Neural cell (in vitro differentiated cells): Measurements from ENCODE around the gene HMGCS2. TPM values are rescaled to one million over a fixed set of nuclear protein-coding genes. Genes with fewer than 3 reads are reported as not detected.

Experiments
- H2AFZ ChIP-seq: fragments of 200-600, 300-800 bp; sonication (generic), shearing (Covaris generic); 2 replicates; pipeline ENCODE4 v1.6.0; 2014; ENCODE audit warnings: low read depth, mild to moderate bottlenecking, antibody characterized with exemption, low read length, moderate library complexity
- H3F3A ChIP-seq: fragments of 200-600 bp; shearing (Covaris generic); 2 replicates; pipeline ENCODE4 v1.6.1; 2016; ENCODE audit warnings: mild to moderate bottlenecking, moderate library complexity, mixed read lengths, antibody characterized with exemption, low read length; ENCODE audit not compliant: insufficient read depth, poor library complexity, severe bottlenecking
- H3K27ac ChIP-seq: fragments of 200-600, 300-800 bp; sonication (generic), shearing (Covaris generic); 2 replicates; pipeline ENCODE4 v1.5.1; 2014; ENCODE audit warnings: mild to moderate bottlenecking, low read length, moderate library complexity
- H3K27me3 ChIP-seq: fragments of 300-800, 200-600 bp; sonication (generic), shearing (Covaris generic); 2 replicates; pipeline ENCODE4 v1.6.0; 2014; ENCODE audit warnings: mild to moderate bottlenecking, low read depth, low read length, moderate library complexity; ENCODE audit not compliant: insufficient read depth
- H3K36me3 ChIP-seq: fragments of 300-800, 200-600 bp; sonication (generic), shearing (Covaris generic); 2 replicates; pipeline ENCODE4 v1.5.1; 2014; ENCODE audit warnings: mild to moderate bottlenecking, antibody characterized with exemption, low read length, moderate library complexity; ENCODE audit not compliant: insufficient read depth
- H3K4me2 ChIP-seq: fragments of 300-800, 200-600 bp; sonication (generic), shearing (Covaris generic); 2 replicates; pipeline ENCODE4 v1.6.0; 2014; ENCODE audit warnings: mild to moderate bottlenecking, low read length
- H3K4me3 ChIP-seq: fragments of 300-800, 200-600 bp; sonication (generic), shearing (Covaris generic); 2 replicates; pipeline ENCODE4 v1.5.1; 2014; ENCODE audit warnings: mild to moderate bottlenecking, low read length, moderate library complexity
- H3K79me2 ChIP-seq: fragments of 200-600 bp; shearing (Covaris generic); replicated peaks from 2 replicates; pipeline ENCODE4 v1.6.0; 2014; ENCODE audit warnings: mild to moderate bottlenecking, low read length, moderate library complexity; ENCODE audit not compliant: insufficient read depth
- H3K9ac ChIP-seq: fragments of 300-800, 200-600 bp; sonication (generic), shearing (Covaris generic); 2 replicates; pipeline ENCODE4 v1.6.1; 2016; ENCODE audit warnings: mild to moderate bottlenecking, low read length, mixed read lengths
- H3K9me2 ChIP-seq: fragments of 200-600 bp; shearing (Covaris generic); 2 replicates; pipeline ENCODE4 v1.6.1; 2016; ENCODE audit warnings: mild to moderate bottlenecking, low read length, mixed read lengths; ENCODE audit not compliant: insufficient read depth
- H3K9me3 ChIP-seq: fragments of 200-600, 300-800 bp; sonication (generic), shearing (Covaris generic); 2 replicates; pipeline ENCODE4 v1.6.1; 2016; ENCODE audit warnings: mild to moderate bottlenecking, mixed run types, low read length, moderate library complexity, mixed read lengths
- H4K20me1 ChIP-seq: fragments of 200-600 bp; shearing (Covaris generic); 2 replicates; pipeline ENCODE4 v1.6.1; 2016; ENCODE audit warnings: mild to moderate bottlenecking, mixed run types; ENCODE audit not compliant: insufficient read depth
- EP300 ChIP-seq: fragments of 450-650 bp; conservative IDR thresholded peaks from 2 replicates; pipeline ENCODE4 v1.6.1; 2014; ENCODE audit warnings: antibody characterized with exemption, mild to moderate bottlenecking, moderate library complexity; ENCODE audit not compliant: poor library complexity, severe bottlenecking
- EZH2 ChIP-seq: fragments of 200-600, 300-800 bp; shearing (Covaris generic), sonication (generic); IDR thresholded peaks from 2 replicates; pipeline ENCODE4 v1.6.1; 2014; ENCODE audit warnings: antibody characterized with exemption, low read length, borderline replicate concordance, mild to moderate bottlenecking; ENCODE audit not compliant: insufficient read depth, poor library complexity, severe bottlenecking
- MXI1 ChIP-seq: fragments of 450-650 bp; conservative IDR thresholded peaks from 2 replicates; pipeline ENCODE4 v1.6.1; 2014; ENCODE audit warnings: antibody characterized with exemption, mild to moderate bottlenecking; ENCODE audit not compliant: poor library complexity, severe bottlenecking
- POLR2AphosphoS5 ChIP-seq: IDR thresholded peaks from 2 replicates; pipeline ENCODE4 v1.6.1; 2012
- RAD21 ChIP-seq: fragments of 450-650 bp; conservative IDR thresholded peaks from 2 replicates; pipeline ENCODE4 v1.6.1; 2014; ENCODE audit warnings: antibody characterized with exemption, mild to moderate bottlenecking, moderate library complexity
- SMC3 ChIP-seq: fragments of 450-650 bp; conservative IDR thresholded peaks from 2 replicates; pipeline ENCODE4 v1.6.1; 2014; ENCODE audit warnings: antibody characterized with exemption, mild to moderate bottlenecking, moderate library complexity; ENCODE audit not compliant: poor library complexity
- TAF1 ChIP-seq: IDR thresholded peaks from 2 replicates; pipeline ENCODE4 v1.6.1; 2012; ENCODE audit warnings: low read depth
- polyA plus RNA-seq: library from polyadenylated mRNA; depleted of rRNA; stranded (reverse); fragments of >200 nt; gene quantifications from 2 replicates; pipeline ENCODE4 v1.2.3, GENCODE V29; 2014
- TF ChIP-seq, protein P1 (sequence below): fragments of 450-650 bp; IDR thresholded peaks from 2 replicates; pipeline ENCODE4 v1.5.1; 2014; ENCODE audit warnings: antibody characterized with exemption, mild to moderate bottlenecking, moderate library complexity; ENCODE audit not compliant: poor library complexity, severe bottlenecking

HMGCS2 gene
- polyA plus RNA-seq, 1 donor from 2014 or later: not detected

DNA sequence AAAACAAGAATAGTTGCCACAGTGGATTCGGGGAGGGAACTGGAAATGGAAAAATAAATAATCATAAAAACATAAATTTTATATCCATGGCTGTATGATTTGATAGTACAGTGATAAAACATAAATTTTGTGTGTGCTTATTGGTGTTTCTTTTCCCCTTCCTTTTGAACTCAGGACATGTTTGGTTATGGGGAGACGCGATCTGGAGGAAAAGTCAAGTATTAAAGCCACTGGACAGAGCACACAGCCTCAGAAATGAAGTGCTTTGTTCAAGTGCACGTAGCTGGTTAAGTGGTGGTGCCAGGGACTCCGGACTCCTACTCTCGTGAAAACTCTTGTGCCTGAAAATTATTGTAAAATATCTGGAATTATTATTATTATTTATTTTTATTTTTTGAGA lies 9.7 kb upstream of the HMGCS2 start:
- Histone ChIP-seq H4K20me1 (no peaks in the 10 kb centered on the region), H3K27ac (no peak overlapping the region), H3K9me3 (no peaks in the 10 kb centered on the region), H2AFZ (no peak overlapping the region), H3K27me3 (no peaks in the 10 kb centered on the region), H3K79me2 (no peaks in the 10 kb centered on the region), H3F3A (no peaks in the 10 kb centered on the region), H3K9ac (no peak overlapping the region), H3K9me2 (no peaks in the 10 kb centered on the region), H3K4me3 (no peak overlapping the region), H3K36me3 (no peaks in the 10 kb centered on the region), H3K4me2 (no peak overlapping the region)
- TF ChIP-seq RAD21 (no peak), EZH2 (no peak), SMC3 (no peak), EP300 (no peak), MXI1 (no peak), TAF1 (no peak)
- TF ChIP-seq, protein P1, sequence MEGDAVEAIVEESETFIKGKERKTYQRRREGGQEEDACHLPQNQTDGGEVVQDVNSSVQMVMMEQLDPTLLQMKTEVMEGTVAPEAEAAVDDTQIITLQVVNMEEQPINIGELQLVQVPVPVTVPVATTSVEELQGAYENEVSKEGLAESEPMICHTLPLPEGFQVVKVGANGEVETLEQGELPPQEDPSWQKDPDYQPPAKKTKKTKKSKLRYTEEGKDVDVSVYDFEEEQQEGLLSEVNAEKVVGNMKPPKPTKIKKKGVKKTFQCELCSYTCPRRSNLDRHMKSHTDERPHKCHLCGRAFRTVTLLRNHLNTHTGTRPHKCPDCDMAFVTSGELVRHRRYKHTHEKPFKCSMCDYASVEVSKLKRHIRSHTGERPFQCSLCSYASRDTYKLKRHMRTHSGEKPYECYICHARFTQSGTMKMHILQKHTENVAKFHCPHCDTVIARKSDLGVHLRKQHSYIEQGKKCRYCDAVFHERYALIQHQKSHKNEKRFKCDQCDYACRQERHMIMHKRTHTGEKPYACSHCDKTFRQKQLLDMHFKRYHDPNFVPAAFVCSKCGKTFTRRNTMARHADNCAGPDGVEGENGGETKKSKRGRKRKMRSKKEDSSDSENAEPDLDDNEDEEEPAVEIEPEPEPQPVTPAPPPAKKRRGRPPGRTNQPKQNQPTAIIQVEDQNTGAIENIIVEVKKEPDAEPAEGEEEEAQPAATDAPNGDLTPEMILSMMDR: no peak

DNA sequence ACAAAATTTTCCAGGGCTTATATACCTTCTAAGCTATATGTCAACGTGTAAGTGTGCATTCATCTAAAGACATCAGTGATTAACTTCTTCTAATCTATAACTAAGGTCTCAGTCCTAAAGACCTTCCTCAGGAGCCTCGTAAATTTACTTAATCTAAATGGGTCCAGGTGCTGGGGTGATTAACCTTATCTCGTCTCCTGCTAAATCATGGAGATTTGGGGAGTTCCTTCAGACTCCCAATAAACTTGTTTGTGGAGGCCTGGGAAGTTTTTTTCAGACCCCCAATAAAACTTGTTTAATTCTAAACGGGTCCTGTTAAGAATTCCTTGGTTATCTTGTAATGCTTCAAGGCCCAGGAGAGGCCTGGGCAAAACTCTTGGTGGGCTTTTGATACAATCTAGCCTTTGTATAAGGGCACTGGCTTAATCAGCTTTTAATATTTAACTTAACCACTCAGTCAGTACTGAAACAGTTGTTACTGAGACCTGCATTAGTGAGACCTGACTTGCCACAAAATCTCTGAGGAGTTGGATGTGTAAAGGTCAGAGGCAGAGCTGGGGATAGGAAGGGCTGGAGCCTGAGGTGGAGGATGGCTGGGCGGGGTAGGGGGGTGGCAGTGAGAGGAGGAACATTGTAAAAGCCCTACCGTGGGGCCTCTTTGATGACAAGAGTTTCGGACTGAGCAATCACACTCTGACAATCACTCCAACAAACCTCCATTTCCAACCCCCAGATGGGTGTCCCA lies 6.2 kb upstream of the HMGCS2 start:
- Histone ChIP-seq H3K27ac (no peak overlapping the region), H2AFZ (no peak overlapping the region)

More for the DNA sequence above, 6.2 kb upstream of the HMGCS2 start:
- no peaks in the 10 kb centered on the region for H3K36me3 ChIP-seq
- H4K20me1 ChIP-seq: no peaks in the 10 kb centered on the region
- H3K4me2 ChIP-seq: no peak overlapping the region
- no peaks in the 10 kb centered on the region for H3K9me2 ChIP-seq
- H3F3A ChIP-seq: no peaks in the 10 kb centered on the region
- H3K27me3 ChIP-seq: no peaks in the 10 kb centered on the region
- H3K9ac ChIP-seq: no peak overlapping the region
- H3K79me2 ChIP-seq: no peaks in the 10 kb centered on the region
- TF ChIP-seq, protein P1: no peak
- TF ChIP-seq EP300: no peak
- no peak for TF ChIP-seq POLR2AphosphoS5
- TF ChIP-seq SMC3: no peak
- no peak for TF ChIP-seq EZH2
- no peak for TF ChIP-seq RAD21
- H3K4me3 ChIP-seq: no peak overlapping the region
- H3K9me3 ChIP-seq: no peaks in the 10 kb centered on the region
